ENCODE results near the gene STX10.
"Not testable (repeated sequence)": the region's sequence is repeated elsewhere in the genome, so short reads cannot be mapped to it uniquely, and the experiment has no call there.

STX10 gene

GRCh38 chr19:13150187-13150930 is at the start of gene STX10, which contains the start of gene IER2:
Gene STX10, minus strand, starts transcription at chr19:13150375. Its CDS starts 202 bp downstream, at chr19:13150173.
Gene IER2, plus strand, starts transcription at chr19:13150411. Its CDS starts 2,776 bp downstream, at chr19:13153187.
- DNase-seq, result peak; percentile 80

- no peak for DNase-seq
Observed at GRCh38 chr19:13198634-13199033, 48.5 kb upstream of the STX10 start.

- DNase-seq, result no peak
Observed at GRCh38 chr19:13195678-13196077, 45.5 kb upstream of the STX10 start.

GRCh38 chr19:13190781-13191540 is 40.8 kb upstream of the STX10 start:
- no peak for DNase-seq

- DNase-seq, result no peak
Observed at GRCh38 chr19:13189600-13189999, 39.4 kb upstream of the STX10 start.

- no peak for DNase-seq
Observed at GRCh38 chr19:13187419-13187818, 37.2 kb upstream of the STX10 start.

GRCh38 chr19:13186688-13187087 is 36.5 kb upstream of the STX10 start:
- DNase-seq, result not testable (repeated sequence)

GRCh38 chr19:13185763-13186657 is 35.8 kb upstream of the STX10 start:
- not testable (repeated sequence) for DNase-seq

- DNase-seq, result not testable (repeated sequence)
Observed at GRCh38 chr19:13184926-13185325, 34.8 kb upstream of the STX10 start.

GRCh38 chr19:13181747-13182388 is 31.7 kb upstream of the STX10 start:
- no peak for DNase-seq

GRCh38 chr19:13178291-13178690 is 28.1 kb upstream of the STX10 start:
- not testable (repeated sequence) for DNase-seq

- not testable (repeated sequence) for DNase-seq
Observed at GRCh38 chr19:13177584-13177983, 27.4 kb upstream of the STX10 start.

- no peak for DNase-seq
Observed at GRCh38 chr19:13176345-13176744, 26.2 kb upstream of the STX10 start.

GRCh38 chr19:13173139-13173737 is 23.1 kb upstream of the STX10 start:
- DNase-seq, result no peak

GRCh38 chr19:13172346-13173138 is 22.4 kb upstream of the STX10 start:
- peak; percentile 71 for DNase-seq

GRCh38 chr19:13171146-13171545 is 21.0 kb upstream of the STX10 start:
- no peak for DNase-seq

GRCh38 chr19:13169769-13170168 is 19.6 kb upstream of the STX10 start:
- no peak for DNase-seq

GRCh38 chr19:13166151-13166550 is 16.0 kb upstream of the STX10 start:
- DNase-seq, result not testable (repeated sequence)

- DNase-seq, result peak; percentile 34
Observed at GRCh38 chr19:13165162-13165997, 15.2 kb upstream of the STX10 start.
